Mesendoderm (in vitro differentiated cells): ENCODE results near the gene MYBBP1A.

Source experiments
- DNase-seq: peaks from one replicate; pipeline ENCODE4 v3.0.0; 2013
- H2AK5ac ChIP-seq: 2 replicates; pipeline ENCODE4 v1.6.1; 2013; ENCODE audit warnings: low read length, inconsistent platforms
- H2BK120ac ChIP-seq: 2 replicates; pipeline ENCODE4 v1.6.1; 2013; ENCODE audit warnings: low read depth, mild to moderate bottlenecking, low read length, moderate library complexity, mixed read lengths
- H2BK15ac ChIP-seq: replicated peaks from 2 replicates; pipeline ENCODE4 v1.6.1; 2013; ENCODE audit warnings: low read depth, mild to moderate bottlenecking, moderate library complexity
- H2BK5ac ChIP-seq: 2 replicates; pipeline ENCODE4 v1.6.1; 2013; ENCODE audit warnings: low read length, inconsistent platforms
- H3K18ac ChIP-seq: 2 replicates; pipeline ENCODE4 v1.6.1; 2013; ENCODE audit warnings: mild to moderate bottlenecking, low read length, mixed read lengths
- H3K23ac ChIP-seq: one replicate; pipeline ENCODE4 v1.6.1; 2013; ENCODE audit warnings: low read length
- H3K27ac ChIP-seq: 2 replicates; pipeline ENCODE4 v1.5.1; 2013; ENCODE audit warnings: low read depth, mild to moderate bottlenecking, inconsistent platforms, low read length, moderate library complexity
- H3K27me3 ChIP-seq: 2 replicates; pipeline ENCODE4 v1.6.1; 2013; ENCODE audit warnings: low read length, control low read depth, mild to moderate bottlenecking, inconsistent platforms; ENCODE audit not compliant: insufficient read depth, poor library complexity
- H3K36me3 ChIP-seq: 2 replicates; pipeline ENCODE4 v1.6.1; 2013; ENCODE audit warnings: low read length, inconsistent platforms; ENCODE audit not compliant: control insufficient read depth, insufficient read depth
- H3K4ac ChIP-seq: one replicate; pipeline ENCODE4 v1.6.1; 2013; ENCODE audit warnings: low read depth, mild to moderate bottlenecking, low read length, moderate library complexity
- H3K4me1 ChIP-seq: 2 replicates; pipeline ENCODE4 v1.6.1; 2013; ENCODE audit warnings: low read depth, low read length, inconsistent platforms; ENCODE audit not compliant: control insufficient read depth
- H3K4me2 ChIP-seq: 2 replicates; pipeline ENCODE4 v1.6.1; 2013; ENCODE audit warnings: low read length
- H3K4me3 ChIP-seq: 2 replicates; pipeline ENCODE4 v1.5.1; 2013; ENCODE audit warnings: mild to moderate bottlenecking, low read length
- H3K56ac ChIP-seq: one replicate; pipeline ENCODE4 v1.6.1; 2013; ENCODE audit warnings: low read length
- H3K79me1 ChIP-seq: 2 replicates; pipeline ENCODE4 v1.6.1; 2013; ENCODE audit warnings: low read length, inconsistent platforms
- H3K79me2 ChIP-seq: 2 replicates; pipeline ENCODE4 v1.6.1; 2013; ENCODE audit warnings: mild to moderate bottlenecking, low read length; ENCODE audit not compliant: control insufficient read depth, insufficient read depth
- H3K9ac ChIP-seq: 2 replicates; pipeline ENCODE4 v1.6.1; 2013; ENCODE audit warnings: low read length, inconsistent platforms
- H4K5ac ChIP-seq: one replicate; pipeline ENCODE4 v1.6.1; 2013; ENCODE audit warnings: low read length
- H4K8ac ChIP-seq: one replicate; pipeline ENCODE4 v1.6.1; 2013; ENCODE audit warnings: low read depth, mild to moderate bottlenecking, control low read depth, low read length, moderate library complexity
- WGBS: extraction: QIAGEN DNeasy Blood & Tissue Kit; methylation state at CpG from one replicate; pipeline ENCODE4 v1.1.7; 2013; ENCODE audit warnings: low lambda C conversion rate, missing lambda C conversion rate; ENCODE audit not compliant: insufficient coverage; ENCODE audit errors: extremely low coverage; 5-methylcytosine and 5-hydroxymethylcytosine counted together

The MYBBP1A gene

GRCh38 chr17:4490637-4491061, 64.5 kb downstream of the MYBBP1A start:
- Histone ChIP-seq H2BK15ac (no peak overlapping the region), H3K27ac (no peak overlapping the region), H2AK5ac (no peak overlapping the region), H4K5ac (no peak overlapping the region), H2BK120ac (no peak overlapping the region), H3K79me2 (no peaks in the 10 kb centered on the region), H3K23ac (no peak overlapping the region), H3K27me3 (no peaks in the 10 kb centered on the region), H3K79me1 (no peaks in the 10 kb centered on the region), H3K56ac (no peak overlapping the region), H3K4me2 (no peak overlapping the region), H4K8ac (no peak overlapping the region), H3K9ac (no peak overlapping the region), H3K4me3 (no peak overlapping the region), H3K4me1 (no peaks in the 10 kb centered on the region), H3K18ac (no peak overlapping the region), H2BK5ac (no peak overlapping the region), H3K4ac (no peak overlapping the region), H3K36me3 (no peaks in the 10 kb centered on the region)
- no CpG with 5 or more reads among the region's 7 CpGs for WGBS
- peak; percentile 45 for DNase-seq

- Histone ChIP-seq H3K4me1 (no peaks in the 10 kb centered on the region), H3K9ac (no peak overlapping the region), H3K23ac (no peak overlapping the region), H3K56ac (no peak overlapping the region), H4K5ac (no peak overlapping the region), H3K27ac (no peak overlapping the region), H3K36me3 (no peaks in the 10 kb centered on the region), H4K8ac (no peak overlapping the region), H3K18ac (no peak overlapping the region), H3K79me1 (no peaks in the 10 kb centered on the region), H2BK5ac (no peak overlapping the region), H3K27me3 (no peaks in the 10 kb centered on the region), H3K4ac (no peak overlapping the region), H2BK120ac (no peak overlapping the region), H3K4me2 (no peak overlapping the region), H3K79me2 (no peaks in the 10 kb centered on the region), H2BK15ac (no peak overlapping the region), H2AK5ac (no peak overlapping the region), H3K4me3 (no peak overlapping the region)
- no CpG with 5 or more reads among the region's 9 CpGs for WGBS
- no peak for DNase-seq
Observed at GRCh38 chr17:4490109-4490591, 65.0 kb downstream of the MYBBP1A start.

GRCh38 chr17:4488989-4489595, 66.1 kb downstream of the MYBBP1A start:
- no peak overlapping the region for H3K23ac ChIP-seq
- no peaks in the 10 kb centered on the region for H3K4me1 ChIP-seq
- H3K36me3 ChIP-seq, result no peaks in the 10 kb centered on the region
- H2BK15ac ChIP-seq, result no peak overlapping the region
- no peak overlapping the region for H2BK120ac ChIP-seq
- no peak for DNase-seq
- no peak overlapping the region for H3K4me3 ChIP-seq
- H2AK5ac ChIP-seq, result no peak overlapping the region
- no CpG with 5 or more reads among the region's 15 CpGs for WGBS
- no peak overlapping the region for H4K8ac ChIP-seq
- H3K79me2 ChIP-seq, result no peaks in the 10 kb centered on the region
- H3K79me1 ChIP-seq, result no peaks in the 10 kb centered on the region
- no peak overlapping the region for H3K4me2 ChIP-seq
- H3K27me3 ChIP-seq, result no peaks in the 10 kb centered on the region
- no peak overlapping the region for H3K18ac ChIP-seq
- no peak overlapping the region for H4K5ac ChIP-seq
- no peak overlapping the region for H3K56ac ChIP-seq
- no peak overlapping the region for H3K4ac ChIP-seq
- H3K27ac ChIP-seq, result no peak overlapping the region
- no peak overlapping the region for H2BK5ac ChIP-seq
- no peak overlapping the region for H3K9ac ChIP-seq
